ENCODE results near the gene MCEMP1. TPM values are rescaled to one million over a fixed set of nuclear protein-coding genes. Genes with fewer than 3 reads are reported as not detected.

MCEMP1 gene
- total RNA-seq, 2 experiments from 2014 or later: not detected

- ChIA-PET POLR2A (interaction anchor here (1.6 kb wide), 1 partner anchor 24 kb away, joined by 4 read pairs; no protein-coding TSS in a partner anchor), CTCF (interaction anchor here (0.6 to 1.3 kb wide), 4 partner anchors 16 to 305 kb away, joined by 3 to 4 read pairs (median 4); partner anchors contain the start of gene TRAPPC5)
Observed at GRCh38 chr19:7705387-7706187, 28.7 kb downstream of the MCEMP1 start.

GRCh38 chr19:7706188-7706954, 29.5 kb downstream of the MCEMP1 start:
- ChIA-PET POLR2A (interaction anchor here (1.6 kb wide), 1 partner anchor 25 kb away, joined by 4 read pairs; no protein-coding TSS in a partner anchor), CTCF (interaction anchor here (1.0 to 1.3 kb wide), 4 partner anchors 15 to 138 kb away, joined by 3 to 4 read pairs (median 3); partner anchors contain the start of gene TRAPPC5)

GRCh38 chr19:7706955-7707456, 30.1 kb downstream of the MCEMP1 start:
- POLR2A ChIA-PET: no interaction called here
- CTCF ChIA-PET: interaction anchor here (1.0 to 1.1 kb wide), 2 partner anchors 26 to 139 kb away, joined by 3 read pairs; partner anchors contain the start of gene TRAPPC5

- ChIA-PET CTCF (interaction anchor here (1.0 kb wide), 1 partner anchor 12 kb away, joined by 3 read pairs; no protein-coding TSS in a partner anchor), POLR2A (no interaction called here)
Observed at GRCh38 chr19:7709932-7710460, 33.1 kb downstream of the MCEMP1 start.

- POLR2A ChIA-PET: no interaction called here
- CTCF ChIA-PET: no interaction called here
Observed at GRCh38 chr19:7710616-7711015, 33.7 kb downstream of the MCEMP1 start.

- POLR2A ChIA-PET: no interaction called here
- CTCF ChIA-PET: no interaction called here
Observed at GRCh38 chr19:7715671-7716070, 38.8 kb downstream of the MCEMP1 start.

- ChIA-PET CTCF (no interaction called here), POLR2A (no interaction called here)
Observed at GRCh38 chr19:7716762-7717161, 39.9 kb downstream of the MCEMP1 start.

- CTCF ChIA-PET: no interaction called here
- POLR2A ChIA-PET: interaction anchor here (0.6 kb wide), 1 partner anchor 25 kb away, joined by 3 read pairs; no protein-coding TSS in a partner anchor
Observed at GRCh38 chr19:7718668-7719067, 41.8 kb downstream of the MCEMP1 start.

- ChIA-PET CTCF (interaction anchor here (0.6 kb wide), 1 partner anchor 298 kb away, joined by 3 read pairs; no protein-coding TSS in a partner anchor), POLR2A (no interaction called here)
Observed at GRCh38 chr19:7720351-7720750, 43.5 kb downstream of the MCEMP1 start.

GRCh38 chr19:7722231-7722651, 45.4 kb downstream of the MCEMP1 start:
- CTCF ChIA-PET: interaction anchor here (1.3 kb wide), 1 partner anchor 17 kb away, joined by 3 read pairs; no protein-coding TSS in a partner anchor
- POLR2A ChIA-PET: no interaction called here

- CTCF ChIA-PET: no interaction called here
- POLR2A ChIA-PET: no interaction called here
Observed at GRCh38 chr19:7725791-7726190, 48.9 kb downstream of the MCEMP1 start.

- ChIA-PET POLR2A (no interaction called here), CTCF (no interaction called here)
Observed at GRCh38 chr19:7729211-7729610, 52.3 kb downstream of the MCEMP1 start.

Other genes starting within 250 kb of the MCEMP1 start
- gene PEX11G, start 188.1 kb upstream of the MCEMP1 start, total RNA-seq: 1 to 10 TPM in 1 of 2 experiments, under 1 TPM in 1; 0.67 to 1.3 TPM
- 1 to 10 TPM; 8.9 to 9.0 TPM for gene ZNF358, start 161.0 kb upstream of the MCEMP1 start, total RNA-seq
- gene MCOLN1, start 154.5 kb upstream of the MCEMP1 start, total RNA-seq: 10 to 100 TPM; 17.7 to 18.8 TPM
- gene PNPLA6, start 141.4 kb upstream of the MCEMP1 start, total RNA-seq: 100 to 1,000 TPM; 114 to 115 TPM
- under 1 TPM; 0.34 to 0.69 TPM for gene CAMSAP3, start 81.2 kb upstream of the MCEMP1 start, total RNA-seq
- 10 to 100 TPM; 42.3 to 44.8 TPM for gene XAB2, start 47.5 kb upstream of the MCEMP1 start, total RNA-seq
- 100 to 1,000 TPM in 1 of 2 experiments, 10 to 100 TPM in 1; 99.2 to 100 TPM for gene PET100, start 47.3 kb upstream of the MCEMP1 start, total RNA-seq
- not detected for gene PCP2, start 43.4 kb upstream of the MCEMP1 start, total RNA-seq
- gene STXBP2, start 40.0 kb upstream of the MCEMP1 start, total RNA-seq: 10 to 100 TPM; 69.2 to 73.5 TPM
- not detected for gene RETN, start 8.0 kb upstream of the MCEMP1 start, total RNA-seq
- gene TRAPPC5, start 3.7 kb downstream of the MCEMP1 start, total RNA-seq: 10 to 100 TPM; 71.1 to 73.2 TPM
- 1 to 10 TPM; 1.8 to 2.5 TPM for gene FCER2, start 25.0 kb downstream of the MCEMP1 start, total RNA-seq
- gene CLEC4G, start 55.0 kb downstream of the MCEMP1 start, total RNA-seq: not detected
- gene CD209, start 70.4 kb downstream of the MCEMP1 start, total RNA-seq: not detected
- not detected for gene CLEC4M, start 86.2 kb downstream of the MCEMP1 start, total RNA-seq
- gene EVI5L, start 153.1 kb downstream of the MCEMP1 start, total RNA-seq: 1 to 10 TPM; 5.3 to 6.0 TPM
- under 1 TPM; 0.06 to 0.17 TPM for gene PRR36, start 197.3 kb downstream of the MCEMP1 start, total RNA-seq
- gene LRRC8E, start 211.4 kb downstream of the MCEMP1 start, total RNA-seq: not detected
- gene MAP2K7, start 226.8 kb downstream of the MCEMP1 start, total RNA-seq: 10 to 100 TPM; 34.9 to 35.7 TPM
- 1 to 10 TPM; 7.6 to 9.3 TPM for gene TGFBR3L, start 237.7 kb downstream of the MCEMP1 start, total RNA-seq
- 10 to 100 TPM; 16.4 to 17.3 TPM for gene SNAPC2, start 243.2 kb downstream of the MCEMP1 start, total RNA-seq
- gene CTXN1, start 249.0 kb downstream of the MCEMP1 start, total RNA-seq: under 1 TPM; 0.69 to 0.91 TPM